ENCODE data around the gene FAM236A.
"Not testable (repeated sequence)": the region's sequence is repeated elsewhere in the genome, so short reads cannot be mapped to it uniquely, and the experiment has no call there.

The FAM236A gene

DNA sequence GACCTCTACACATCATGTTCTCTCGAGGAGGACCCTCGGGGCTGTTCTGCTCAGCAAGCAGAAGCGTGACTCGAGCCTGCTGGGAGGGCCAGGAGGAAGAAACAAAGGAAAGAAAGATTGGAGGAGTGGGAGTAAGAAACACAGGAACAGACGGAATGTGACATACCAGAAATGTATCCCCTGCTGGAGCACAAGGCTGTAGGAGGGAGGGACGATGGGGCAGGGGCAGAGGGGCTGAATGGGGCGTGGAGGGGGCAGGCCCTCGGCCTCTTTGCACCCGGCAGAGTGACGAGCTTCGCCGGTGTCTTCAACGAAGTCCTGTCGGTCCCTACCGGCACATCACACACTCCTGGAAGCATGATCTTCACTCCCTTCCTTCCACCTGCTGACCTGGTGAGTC is at the start of gene FAM236A:
Gene FAM236A, plus strand, starts transcription at position 301 of the 400 bp plus-strand sequence. Its CDS starts 57 bp downstream, at position 358.
- not testable (repeated sequence) for DNase-seq (ENCODE audit: low read depth in 3 of 3)

DNA sequence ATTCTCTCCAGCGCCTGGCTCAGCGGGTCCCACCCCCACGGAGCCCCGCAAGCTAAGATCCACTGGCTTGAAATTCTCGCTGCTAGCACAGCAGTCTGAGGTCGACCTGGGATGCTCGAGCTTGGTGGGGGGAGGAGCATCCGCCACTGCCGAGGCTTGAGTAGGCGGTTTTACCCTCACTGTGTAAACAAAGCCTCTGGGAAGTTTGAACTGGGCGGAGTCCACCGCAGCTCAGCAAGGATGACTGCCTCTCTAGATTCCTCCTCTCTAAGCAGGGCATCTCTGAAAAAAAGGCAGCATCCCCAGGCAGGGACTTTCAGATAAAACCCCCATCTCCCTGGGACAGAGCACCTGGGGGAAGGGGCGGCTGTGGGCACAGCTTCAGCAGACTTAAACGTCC is 48.3 kb upstream of the FAM236A start:
- DNase-seq (ENCODE audit: low read depth in 3 of 3): not testable (repeated sequence)

DNA sequence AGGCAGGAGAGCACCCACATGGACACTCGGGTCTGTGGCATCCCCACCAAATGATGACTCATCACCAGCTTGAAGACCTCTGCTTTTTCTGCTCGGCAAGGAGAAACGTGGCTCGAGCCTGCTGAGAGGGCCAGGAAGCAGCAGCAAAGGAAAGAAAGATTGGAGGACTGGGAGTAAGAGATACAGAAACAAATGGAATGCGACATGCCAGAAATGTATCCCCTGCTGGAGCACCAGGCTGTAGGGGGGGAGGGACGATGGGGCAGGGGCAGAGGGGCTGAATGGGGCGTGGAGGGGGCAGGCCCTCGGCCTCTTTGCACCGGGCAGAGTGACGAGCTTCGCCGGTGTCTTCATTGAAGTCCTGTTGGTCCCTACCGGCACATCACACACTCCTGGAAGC is 25.7 kb upstream of the FAM236A start, which contains the start of gene FAM236C:
Gene FAM236C, plus strand, starts transcription at position 301 of the 400 bp plus-strand sequence. CDS start 100 bp downstream, outside the sequence.
- DNase-seq (ENCODE audit: low read depth in 3 of 3): not testable (repeated sequence)

- DNase-seq (ENCODE audit: low read depth in 3 of 3): not testable (repeated sequence)
Measured at GRCh38 chrX:72916096-72916495, 21.9 kb upstream of the FAM236A start.

GRCh38 chrX:72932283-72932682 is 5.7 kb upstream of the FAM236A start:
- DNase-seq (ENCODE audit: low read depth in 3 of 3): not testable (repeated sequence)

DNA sequence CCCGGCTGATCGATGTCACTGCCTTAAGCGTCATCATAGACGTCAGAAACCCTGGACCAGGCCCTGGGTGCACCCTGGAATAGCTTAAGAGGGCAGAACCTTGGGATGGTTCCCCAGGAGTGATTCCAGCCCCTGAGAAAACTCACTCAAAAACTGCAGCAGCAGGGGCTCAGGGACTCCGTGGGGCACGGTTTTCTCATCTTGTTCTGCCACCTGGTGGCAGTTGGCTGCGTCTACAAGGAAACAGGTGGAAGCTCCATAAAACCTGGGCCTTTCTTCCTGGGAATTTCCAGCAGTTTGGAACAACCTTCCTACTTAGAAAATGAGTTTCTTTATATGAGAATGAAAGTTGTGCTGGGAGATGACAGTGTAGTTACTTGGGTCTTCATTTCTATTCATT is 1.6 kb upstream of the FAM236A start:
- not testable (repeated sequence) for DNase-seq (ENCODE audit: low read depth in 3 of 3)

DNA sequence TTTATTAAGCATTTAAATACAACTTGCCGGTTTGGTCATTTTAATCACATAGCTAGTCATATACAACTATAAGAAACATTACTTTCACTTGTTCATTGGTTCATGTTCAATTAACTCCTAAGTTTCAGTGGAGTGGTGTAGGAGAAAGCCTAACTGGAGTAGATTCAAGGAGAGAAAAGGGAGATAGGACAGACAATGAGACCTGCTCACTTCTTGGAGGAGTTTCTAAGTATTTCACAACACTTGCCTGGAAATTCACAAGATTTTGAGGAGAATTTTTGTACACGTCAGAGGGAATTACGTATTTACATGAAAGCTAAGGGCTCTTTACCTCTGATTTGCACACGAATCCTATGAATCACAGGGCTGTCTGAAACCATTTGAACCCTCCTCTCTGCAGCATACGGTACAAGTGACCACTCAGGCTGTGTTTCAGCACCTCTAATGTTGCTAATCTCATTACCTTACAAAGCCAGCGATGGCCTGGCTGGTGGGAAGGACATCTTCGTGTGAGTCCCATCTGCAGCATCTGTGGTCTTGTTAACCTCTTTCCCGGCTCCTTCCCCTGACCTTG is 1.0 kb upstream of the FAM236A start:
- not testable (repeated sequence) for DNase-seq (ENCODE audit: low read depth in 3 of 3)

DNA sequence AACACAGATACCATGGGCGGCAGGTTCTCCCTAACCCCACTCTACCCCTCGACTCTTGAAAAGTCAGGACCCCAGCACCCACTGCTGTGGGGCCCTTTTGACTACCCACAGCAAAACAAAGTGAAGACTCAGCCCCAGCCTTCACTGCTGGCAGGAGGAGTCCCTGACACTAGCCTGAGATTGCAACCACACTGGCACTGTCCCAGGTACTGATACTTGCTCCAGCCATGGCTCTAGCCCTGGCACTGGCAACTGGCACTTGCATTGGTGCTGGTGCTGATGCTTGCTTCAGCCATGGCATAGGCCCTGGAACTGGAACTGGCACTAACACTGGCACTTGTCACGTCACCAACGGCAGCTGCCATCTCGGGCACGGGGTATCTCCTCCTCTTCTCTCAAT is 4.3 kb downstream of the FAM236A start:
- not testable (repeated sequence) for DNase-seq (ENCODE audit: low read depth in 3 of 3)

DNA sequence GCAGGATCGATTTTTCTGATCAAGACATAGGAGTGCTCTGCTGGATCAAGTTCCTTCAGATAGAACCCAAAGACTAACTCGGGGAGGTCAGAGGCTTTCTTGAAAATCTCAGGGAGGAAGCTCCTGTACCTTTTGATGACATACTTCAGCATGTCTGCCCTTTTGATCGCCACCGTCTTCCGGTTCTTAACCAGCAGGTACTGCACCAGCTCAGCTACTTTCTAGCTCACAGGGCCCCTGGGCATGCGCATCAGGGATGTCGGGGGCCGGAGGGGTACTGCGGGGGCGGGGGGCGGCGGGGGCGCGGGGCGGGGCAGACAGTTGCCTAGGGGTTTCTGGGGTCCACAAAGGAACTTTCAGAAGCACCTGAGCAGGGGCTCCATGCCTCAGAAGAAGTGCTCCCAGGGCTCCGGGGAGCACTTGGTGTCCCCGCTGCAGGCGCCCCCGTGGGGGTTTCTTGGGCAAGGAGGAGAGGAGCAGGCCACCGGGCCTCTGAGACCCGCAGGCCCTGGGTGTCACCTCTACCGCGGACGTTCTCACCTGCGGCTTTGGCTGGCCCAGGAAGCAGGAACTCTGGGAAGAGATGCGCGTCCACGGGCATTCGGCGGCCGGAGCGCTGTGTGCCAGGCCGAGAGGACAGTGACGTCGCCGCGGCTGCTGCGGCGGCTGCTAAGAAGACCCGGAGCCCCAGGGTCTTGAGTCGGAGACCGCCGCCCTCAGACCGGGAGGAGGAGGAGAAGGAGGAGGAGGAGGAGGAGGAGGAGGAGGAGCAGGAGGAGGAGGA is 5.2 kb downstream of the FAM236A start:
- not testable (repeated sequence) for DNase-seq (ENCODE audit: low read depth in 3 of 3)

- not testable (repeated sequence) for DNase-seq (ENCODE audit: low read depth in 3 of 3)
Measured at GRCh38 chrX:72943819-72944169, 5.8 kb downstream of the FAM236A start, which contains the start of gene DMRTC1. DMRTC1 (minus strand) TSS chrX:72943837; CDS start chrX:72875694, 68,143 bp downstream.

DNA sequence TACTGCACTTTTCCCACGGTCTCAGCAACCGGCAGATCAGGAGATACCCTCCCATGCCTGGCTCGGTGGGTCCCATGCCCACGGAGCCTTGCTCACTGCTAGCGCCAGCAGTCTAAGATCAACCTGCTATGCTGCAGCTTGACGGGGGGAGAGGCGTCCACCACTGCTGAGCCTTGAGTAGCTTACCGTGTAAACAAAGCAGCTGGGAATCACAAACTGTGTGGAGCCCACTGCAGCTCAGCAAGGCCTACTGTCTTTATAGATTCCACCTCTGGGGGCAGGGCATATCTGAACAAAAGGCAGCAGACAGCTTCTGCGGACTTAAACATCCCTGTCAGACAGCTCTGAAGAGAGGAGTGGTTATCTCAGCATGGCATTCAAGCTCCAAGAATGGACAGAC is 22.0 kb downstream of the FAM236A start:
- not testable (repeated sequence) for DNase-seq (ENCODE audit: low read depth in 3 of 3)

DNA sequence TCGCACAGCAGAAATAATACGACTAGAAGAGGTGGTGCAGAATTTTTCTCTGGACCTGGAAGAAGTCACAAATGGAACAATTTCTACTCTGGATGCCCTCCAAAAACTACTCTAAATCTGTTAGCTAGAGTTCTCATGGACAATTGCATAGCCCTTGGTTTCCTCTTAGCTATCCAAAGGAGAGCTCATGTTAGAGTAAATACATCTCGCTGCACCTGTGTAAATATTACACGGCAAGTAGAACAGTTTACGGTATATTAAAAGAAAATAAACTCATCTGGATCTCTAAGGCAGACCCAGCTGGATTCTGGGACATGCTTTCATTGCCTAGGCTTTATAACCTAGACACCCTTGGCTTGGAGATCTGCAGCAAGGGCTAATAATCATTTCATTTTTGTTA is 33.9 kb downstream of the FAM236A start:
- DNase-seq (ENCODE audit: low read depth in 3 of 3): not testable (repeated sequence)

DNA sequence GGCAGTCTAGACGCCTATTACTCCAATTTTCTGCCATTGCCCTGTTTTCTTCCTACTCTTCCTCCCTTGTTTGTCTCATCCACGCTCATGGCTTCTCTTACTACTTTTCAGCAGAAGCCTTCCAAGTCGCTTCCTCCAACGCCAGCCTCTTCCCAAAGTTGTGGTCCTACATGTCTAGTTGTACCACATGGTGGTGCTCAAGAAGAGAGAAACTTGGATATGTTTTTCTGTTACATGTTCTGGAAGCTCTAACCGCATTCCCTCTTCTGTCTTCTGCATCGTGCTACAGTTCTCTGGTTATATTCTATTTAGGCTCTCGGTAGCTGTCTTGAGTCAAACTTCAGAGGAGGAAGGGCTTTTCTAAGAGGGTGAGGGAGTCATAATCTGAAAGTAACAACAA is 36.9 kb downstream of the FAM236A start:
- not testable (repeated sequence) for DNase-seq (ENCODE audit: low read depth in 3 of 3)

- DNase-seq (ENCODE audit: low read depth in 3 of 3): not testable (repeated sequence)
Measured at GRCh38 chrX:72980894-72981469, 43.0 kb downstream of the FAM236A start.
